Measurements from ENCODE around the gene HTT.
"Not testable (repeated sequence)": the region's sequence is repeated elsewhere in the genome, so short reads cannot be mapped to it uniquely, and the experiment has no call there.

The HTT gene

DNA sequence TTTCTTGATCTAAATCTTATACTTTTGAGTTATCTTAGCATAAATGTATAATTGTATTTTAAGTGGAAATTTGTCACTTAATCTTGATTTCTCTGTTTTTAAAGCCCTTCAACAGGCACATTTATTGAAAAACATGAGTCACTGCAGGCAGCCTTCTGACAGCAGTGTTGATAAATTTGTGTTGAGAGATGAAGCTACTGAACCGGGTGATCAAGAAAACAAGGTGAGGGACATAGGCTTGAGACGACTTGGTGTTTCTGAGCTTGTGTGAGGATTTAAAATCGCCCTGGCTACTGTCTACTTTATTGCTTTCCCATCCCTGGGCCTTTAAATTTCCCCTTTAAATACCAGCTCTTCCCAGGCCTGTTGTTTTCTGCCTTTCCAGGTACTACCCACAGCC, 55.7 kb downstream of the HTT start:
- DNase-seq: no peak
- TF ChIP-seq GATA1 (IDR thresholded peaks at IDR 0.05; ENCODE audit: low read depth, low read length): no peak
- TF ChIP-seq POLR2A (IDR thresholded peaks at IDR 0.05; ENCODE audit: low read length): no peak

DNA sequence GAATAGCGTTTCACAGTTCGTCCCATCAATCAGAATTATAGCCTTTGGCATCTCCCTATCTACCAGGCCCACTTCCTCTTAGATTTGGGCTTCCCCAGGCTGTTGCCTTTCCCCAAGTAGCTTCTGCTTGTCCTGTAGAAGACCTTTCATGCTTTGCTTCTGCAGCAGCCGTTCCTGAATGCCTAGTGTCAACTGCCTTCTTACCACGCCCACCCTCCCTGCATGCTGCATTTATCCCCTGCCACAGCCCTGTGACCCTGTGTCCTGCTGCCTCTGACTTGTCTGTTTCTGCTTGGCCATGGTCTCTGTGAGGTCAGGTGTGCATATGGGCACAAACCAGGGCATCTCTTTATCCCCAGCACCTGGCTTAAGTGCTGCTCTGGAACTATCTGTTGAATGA, 56.3 kb downstream of the HTT start:
- DNase-seq: no peak
- TF ChIP-seq GATA1 (IDR thresholded peaks at IDR 0.05; ENCODE audit: low read depth, low read length) (no peak), POLR2A (IDR thresholded peaks at IDR 0.05; ENCODE audit: low read length) (no peak)

DNA sequence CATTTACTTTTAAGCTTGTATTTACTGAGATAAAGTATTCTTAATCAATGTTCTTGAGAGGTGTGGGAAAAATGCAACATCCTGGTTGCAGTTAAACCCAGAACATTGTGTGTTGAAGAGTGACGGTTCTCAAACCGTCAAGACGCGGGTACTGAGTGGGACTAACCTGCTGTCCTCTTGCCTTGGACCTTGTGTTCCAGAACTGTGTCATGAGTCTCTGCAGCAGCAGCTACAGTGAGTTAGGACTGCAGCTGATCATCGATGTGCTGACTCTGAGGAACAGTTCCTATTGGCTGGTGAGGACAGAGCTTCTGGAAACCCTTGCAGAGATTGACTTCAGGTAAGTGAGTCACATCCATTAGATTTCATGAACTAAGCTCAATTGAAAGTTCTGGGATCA, 59.7 kb downstream of the HTT start:
- TF ChIP-seq GATA1 (IDR thresholded peaks at IDR 0.05; ENCODE audit: low read depth, low read length) (no peak), POLR2A (IDR thresholded peaks at IDR 0.05; ENCODE audit: low read length) (no peak)
- no peak for DNase-seq

DNA sequence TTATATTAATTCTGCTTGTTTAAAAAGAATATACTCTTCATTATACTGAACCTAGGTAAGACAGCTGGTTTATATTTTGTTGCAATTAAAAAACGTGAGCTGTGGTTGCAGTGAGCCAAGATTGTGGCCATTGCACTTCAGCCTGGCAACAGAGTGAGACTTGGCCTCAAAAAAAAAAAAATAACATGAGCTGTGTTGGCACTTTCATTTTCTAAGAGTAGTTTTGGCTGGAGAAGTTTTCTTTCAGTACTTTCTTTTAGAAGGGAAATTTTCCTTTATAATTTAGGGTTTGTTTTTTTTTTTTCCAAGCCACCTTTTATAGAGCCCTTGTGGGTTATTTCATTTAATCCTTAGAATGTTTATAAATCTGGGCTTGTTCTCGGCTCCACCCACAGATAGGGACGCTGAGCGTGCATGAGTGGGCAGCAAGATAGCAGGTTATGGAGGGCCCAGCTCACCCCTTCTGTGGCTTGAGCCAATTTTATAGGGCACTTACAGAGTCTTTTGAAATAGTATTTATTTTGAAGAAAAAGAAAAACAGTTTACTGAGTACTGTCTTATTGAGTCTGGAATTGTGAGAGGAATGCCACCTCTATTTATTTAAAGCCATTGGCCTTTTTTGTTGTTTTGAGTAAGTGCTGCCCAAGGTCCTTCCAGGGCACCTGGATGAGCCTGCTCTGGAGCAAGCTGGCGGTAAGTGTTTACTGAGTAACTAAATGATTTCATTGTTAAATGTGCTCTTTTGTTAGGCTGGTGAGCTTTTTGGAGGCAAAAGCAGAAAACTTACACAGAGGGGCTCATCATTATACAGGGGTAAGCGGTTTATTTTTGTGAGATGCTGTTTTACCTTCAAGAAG, 60.9 kb downstream of the HTT start:
- peak; percentile 35 to 53 for DNase-seq
- no peak for TF ChIP-seq POLR2A (IDR thresholded peaks at IDR 0.05; ENCODE audit: low read length)
- no peak for TF ChIP-seq GATA1 (IDR thresholded peaks at IDR 0.05; ENCODE audit: low read depth, low read length)

DNA sequence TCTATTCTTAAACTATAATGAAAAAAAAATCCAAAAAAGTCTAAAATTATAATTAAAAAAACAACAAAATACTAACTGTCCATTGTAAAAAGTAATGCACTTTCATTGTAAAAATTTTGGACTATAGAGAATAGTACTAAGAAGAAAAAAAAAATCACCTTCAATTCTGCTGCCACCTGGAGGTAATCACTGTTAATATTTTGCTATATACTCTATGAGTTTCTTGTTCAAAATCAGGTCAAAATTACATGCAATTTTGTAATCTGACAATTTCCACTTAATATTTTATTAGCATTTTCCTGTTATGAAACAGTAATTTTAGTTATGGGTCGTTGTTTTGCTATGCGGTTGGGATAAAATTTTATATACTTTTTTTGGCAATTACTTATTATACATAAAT, 62.0 kb downstream of the HTT start:
- TF ChIP-seq POLR2A (IDR thresholded peaks at IDR 0.05; ENCODE audit: low read length): no peak
- no peak for TF ChIP-seq GATA1 (IDR thresholded peaks at IDR 0.05; ENCODE audit: low read depth, low read length)
- DNase-seq: peak in 1 of 2 experiments; percentile 25

DNA sequence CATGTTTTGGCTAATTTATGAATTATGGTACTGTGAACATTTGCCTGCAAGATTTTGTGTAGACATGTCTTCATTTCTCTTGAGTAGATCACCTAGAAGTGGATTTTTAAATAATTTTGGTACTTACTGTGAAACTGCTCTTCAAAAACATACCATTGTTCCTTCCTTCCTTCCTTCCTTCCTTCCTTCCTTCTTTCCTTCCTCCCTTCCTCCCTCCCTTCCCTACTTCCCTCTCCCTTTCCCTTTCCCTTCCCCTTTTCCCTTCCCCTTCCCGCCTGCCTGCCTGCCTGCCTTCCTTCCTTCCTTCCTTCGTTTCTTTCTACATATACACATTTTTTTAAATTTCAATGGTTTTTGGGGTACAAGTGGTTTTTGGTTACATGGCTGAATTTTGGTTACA, 63.4 kb downstream of the HTT start:
- TF ChIP-seq GATA1 (IDR thresholded peaks at IDR 0.05; ENCODE audit: low read depth, low read length): no peak
- no peak for TF ChIP-seq POLR2A (IDR thresholded peaks at IDR 0.05; ENCODE audit: low read length)
- DNase-seq: no peak

DNA sequence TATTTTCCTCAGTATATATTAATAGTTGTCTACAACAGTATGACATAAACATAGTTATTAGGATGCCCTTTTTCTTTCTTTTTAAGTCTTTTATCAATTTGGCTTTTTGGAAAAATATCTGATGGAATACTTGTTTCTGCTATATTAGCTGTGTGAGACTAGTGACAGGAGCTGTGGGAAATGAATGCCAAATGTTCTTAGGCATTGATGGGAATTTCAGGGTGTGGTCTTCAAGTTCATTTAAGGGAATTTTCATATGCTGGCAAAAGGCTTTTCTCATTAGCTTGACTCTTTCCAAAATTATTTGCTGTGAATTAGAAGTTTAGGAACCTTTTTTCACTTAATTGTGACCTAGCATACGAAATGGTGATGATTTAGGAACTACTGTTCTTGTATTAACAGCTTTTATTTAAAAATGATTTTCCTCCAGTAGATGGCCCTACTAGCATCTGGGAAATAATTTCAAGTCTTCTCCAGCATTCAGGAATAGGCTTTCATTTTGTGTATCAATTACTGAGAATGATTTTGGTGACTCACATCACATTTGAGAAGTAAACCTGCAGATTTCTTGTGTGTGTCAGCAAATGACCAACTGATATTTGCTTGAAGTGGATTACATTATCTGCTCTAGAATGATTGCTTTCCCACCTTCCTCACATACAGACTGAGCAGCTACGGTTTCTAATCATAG, 70.9 kb downstream of the HTT start:
- DNase-seq: no peak
- no peak for TF ChIP-seq POLR2A (IDR thresholded peaks at IDR 0.05; ENCODE audit: low read length)
- TF ChIP-seq GATA1 (IDR thresholded peaks at IDR 0.05; ENCODE audit: low read depth, low read length): no peak

DNA sequence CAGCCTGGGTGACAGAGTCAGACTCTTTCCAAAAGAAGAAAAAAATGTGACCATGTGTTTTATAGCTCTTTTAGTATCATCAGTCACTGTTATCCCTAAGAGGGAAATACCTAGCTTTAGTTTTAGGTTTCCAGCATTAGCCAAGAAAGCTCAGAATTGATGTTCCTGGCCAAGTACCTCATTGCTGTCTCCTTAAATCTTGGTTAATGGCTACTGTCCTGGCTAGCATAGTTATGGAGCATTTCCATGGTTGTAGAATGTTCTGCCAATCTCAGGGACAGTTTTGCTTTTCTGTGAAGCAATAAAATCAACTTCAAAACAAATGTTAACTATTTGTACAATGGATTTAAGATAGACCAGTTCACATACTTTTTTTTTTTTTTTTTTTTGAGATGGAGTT, 74.4 kb downstream of the HTT start:
- TF ChIP-seq GATA1 (IDR thresholded peaks at IDR 0.05; ENCODE audit: low read depth, low read length): no peak
- TF ChIP-seq POLR2A (IDR thresholded peaks at IDR 0.05; ENCODE audit: low read length): no peak
- DNase-seq: no peak

DNA sequence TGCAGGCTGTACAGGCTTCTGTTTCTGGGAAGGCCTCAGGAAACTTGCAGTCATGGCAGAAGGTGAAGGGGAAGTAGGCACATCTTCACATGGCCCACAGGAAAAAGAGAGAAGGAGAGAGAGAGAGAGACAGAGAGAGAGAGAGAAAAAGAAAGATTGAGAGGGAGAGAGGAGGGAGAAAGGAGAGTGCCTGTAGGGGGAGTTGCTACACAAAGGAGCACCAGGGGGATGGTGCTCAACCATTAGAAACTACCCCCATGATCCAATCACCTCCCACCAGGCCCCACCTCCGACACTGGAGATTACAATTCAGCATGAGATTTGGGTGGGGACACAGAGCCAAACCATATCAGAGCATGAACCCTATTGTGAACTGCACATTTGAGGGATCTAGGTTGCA, 76.8 kb downstream of the HTT start:
- DNase-seq: peak in 1 of 2 experiments; percentile 34

DNA sequence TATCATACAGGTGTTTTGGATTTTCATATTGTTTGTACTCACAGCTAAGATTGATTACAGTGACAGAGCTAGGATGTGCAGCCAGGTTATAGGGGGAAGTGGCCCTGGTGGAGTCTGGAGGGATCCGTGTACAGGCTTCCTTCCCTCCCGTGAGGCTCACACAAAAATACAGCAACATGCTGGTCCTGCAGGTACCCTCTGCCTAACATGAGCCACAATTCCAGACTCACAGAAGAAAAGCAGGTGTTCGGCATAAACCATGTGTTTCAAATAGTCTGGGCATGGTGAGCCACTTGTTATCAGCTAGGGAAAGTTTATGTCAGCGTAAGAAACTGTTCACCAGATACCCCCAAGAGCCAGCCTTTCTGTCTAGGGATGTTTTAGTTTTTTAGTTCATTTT, 82.9 kb downstream of the HTT start:
- TF ChIP-seq GATA1 (IDR thresholded peaks at IDR 0.05; ENCODE audit: low read depth, low read length) (no peak), POLR2A (IDR thresholded peaks at IDR 0.05; ENCODE audit: low read length) (no peak)
- no peak for DNase-seq

DNA sequence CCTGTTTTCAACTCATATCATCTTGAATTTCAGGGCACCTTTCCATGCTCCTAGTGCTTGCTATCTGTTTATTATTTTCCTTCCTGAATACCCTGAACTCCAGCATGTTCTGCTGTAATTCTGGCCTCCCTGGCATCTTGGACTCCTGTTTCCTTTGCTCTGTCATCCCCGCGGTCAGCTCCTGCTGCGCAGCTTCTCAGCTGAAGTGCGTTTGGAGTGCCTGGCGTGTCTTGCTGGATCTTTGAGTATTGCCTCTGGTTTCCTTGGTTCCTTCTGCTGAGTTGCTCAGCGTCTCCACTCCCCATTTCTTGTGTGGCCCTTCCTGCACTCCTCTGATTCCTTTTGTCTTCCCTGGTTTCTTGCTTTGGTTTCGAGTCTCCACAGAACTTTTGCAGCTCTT, 84.4 kb downstream of the HTT start:
- no peak for DNase-seq
- no peak for TF ChIP-seq POLR2A (IDR thresholded peaks at IDR 0.05; ENCODE audit: low read length)
- TF ChIP-seq GATA1 (IDR thresholded peaks at IDR 0.05; ENCODE audit: low read depth, low read length): no peak

DNA sequence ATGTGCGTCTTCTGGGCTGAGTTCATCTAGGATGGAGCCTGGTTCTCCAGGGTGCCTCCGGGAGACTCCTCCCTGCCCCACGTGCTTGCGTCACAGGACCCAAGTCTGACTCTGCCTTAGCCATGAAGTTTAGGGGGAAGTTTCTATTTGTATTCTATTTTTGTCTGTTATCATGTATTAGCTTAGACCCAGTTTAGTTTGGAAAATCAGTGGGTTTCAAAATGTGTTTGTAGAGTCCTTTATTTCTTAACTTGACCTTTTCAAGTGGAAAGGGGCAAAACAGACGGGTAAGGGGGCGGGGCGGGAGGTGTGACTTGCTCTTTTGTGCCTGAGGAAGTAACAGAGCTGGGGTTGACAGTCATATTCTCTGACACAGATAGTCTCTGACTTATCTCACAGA, 86.0 kb downstream of the HTT start:
- no peak for DNase-seq
- TF ChIP-seq GATA1 (IDR thresholded peaks at IDR 0.05; ENCODE audit: low read depth, low read length): no peak
- no peak for TF ChIP-seq POLR2A (IDR thresholded peaks at IDR 0.05; ENCODE audit: low read length)

DNA sequence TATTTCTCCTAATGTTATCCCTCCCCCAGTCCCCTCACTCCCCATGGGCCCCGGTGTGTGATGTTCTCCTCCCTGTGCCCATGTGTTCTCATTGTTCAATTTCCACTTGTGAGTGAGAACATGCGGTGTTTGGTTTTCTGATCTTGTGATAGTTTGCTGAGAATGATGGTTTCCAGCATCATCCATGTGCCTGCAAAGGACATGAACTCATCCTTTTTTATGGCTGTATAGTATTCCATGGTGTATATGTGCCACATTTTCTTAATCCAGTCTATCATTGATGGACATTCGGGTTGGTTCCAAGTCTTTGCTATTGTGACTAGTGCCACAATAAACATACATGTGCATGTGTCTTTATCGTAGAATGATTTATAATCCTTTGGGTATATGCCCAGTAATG, 86.6 kb downstream of the HTT start:
- DNase-seq: not testable (repeated sequence)

DNA sequence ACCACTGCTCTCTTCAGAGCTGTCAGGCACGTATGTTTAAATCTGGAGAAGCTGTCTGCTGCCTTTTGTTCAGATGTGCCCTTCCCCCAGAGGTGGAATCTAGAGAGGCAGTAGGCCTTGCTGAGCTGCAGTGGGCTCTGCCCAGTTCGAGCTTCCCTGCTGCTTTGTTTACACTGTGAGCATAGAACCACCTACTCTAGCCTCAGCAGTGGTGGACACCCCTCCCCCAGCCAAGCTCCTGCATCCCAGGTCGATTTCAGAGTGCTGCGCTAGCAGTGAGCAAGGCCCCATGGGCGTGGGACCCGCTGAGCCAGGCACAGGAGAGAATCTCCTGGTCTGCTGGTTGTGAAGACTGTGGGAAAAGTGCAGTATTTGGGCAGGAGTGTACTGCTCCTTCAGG, 92.0 kb downstream of the HTT start:
- DNase-seq: not testable (repeated sequence)

DNA sequence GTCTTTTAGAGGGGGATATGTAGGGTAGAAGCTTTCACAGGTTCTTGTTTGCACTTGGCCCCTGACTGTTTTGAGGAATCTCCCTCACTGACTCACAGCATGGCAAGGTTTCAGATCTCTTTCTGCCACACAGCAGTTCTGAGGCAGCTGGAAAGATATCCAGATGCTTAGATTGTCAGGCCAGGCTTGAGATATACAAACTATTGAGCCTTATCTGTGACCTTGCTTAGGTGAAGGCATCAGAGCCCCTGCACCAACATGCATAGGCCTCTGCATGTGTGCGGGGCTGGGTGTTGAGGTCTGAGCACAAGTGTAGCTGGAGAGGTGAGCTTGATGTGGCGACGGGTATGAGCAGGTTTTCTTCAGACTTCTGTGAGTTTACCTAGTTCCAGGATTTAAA, 93.5 kb downstream of the HTT start:
- peak; percentile 75 to 92 for DNase-seq
- TF ChIP-seq GATA1 (IDR thresholded peaks at IDR 0.05; ENCODE audit: low read depth, low read length): no peak
- TF ChIP-seq POLR2A (IDR thresholded peaks at IDR 0.05; ENCODE audit: low read length): no peak
